Measurements from ENCODE around the gene EML5.

The EML5 gene

GRCh38 chr14:88710709-88711108, 82.0 kb downstream of the EML5 start:
- no peak for DNase-seq (ENCODE audit: low read depth in 2 of 2)

GRCh38 chr14:88707088-88707487, 85.7 kb downstream of the EML5 start:
- no peak for DNase-seq (ENCODE audit: low read depth in 2 of 2)

GRCh38 chr14:88706425-88706824, 86.3 kb downstream of the EML5 start:
- DNase-seq (ENCODE audit: low read depth in 2 of 2): no peak

GRCh38 chr14:88698651-88699050, 94.1 kb downstream of the EML5 start:
- DNase-seq (ENCODE audit: low read depth in 2 of 2): no peak

- DNase-seq (ENCODE audit: low read depth in 2 of 2): no peak
Measured at GRCh38 chr14:88695870-88696269, 96.9 kb downstream of the EML5 start.

- no peak for DNase-seq (ENCODE audit: low read depth in 2 of 2)
Measured at GRCh38 chr14:88688386-88688785, 104.4 kb downstream of the EML5 start.

- DNase-seq (ENCODE audit: low read depth in 2 of 2): no peak
Measured at GRCh38 chr14:88683119-88683518, 109.6 kb downstream of the EML5 start.

GRCh38 chr14:88682495-88683114, 110.1 kb downstream of the EML5 start:
- no peak for DNase-seq (ENCODE audit: low read depth in 2 of 2)

- no peak for DNase-seq (ENCODE audit: low read depth in 2 of 2)
Measured at GRCh38 chr14:88681755-88682494, 110.8 kb downstream of the EML5 start.

GRCh38 chr14:88669346-88669745, 123.4 kb downstream of the EML5 start:
- DNase-seq (ENCODE audit: low read depth in 2 of 2): no peak

- no peak for DNase-seq (ENCODE audit: low read depth in 2 of 2)
Measured at GRCh38 chr14:88668448-88669116, 124.2 kb downstream of the EML5 start.

- DNase-seq (ENCODE audit: low read depth in 2 of 2): peak; percentile 2 to 25
Measured at GRCh38 chr14:88667555-88668273, 125.0 kb downstream of the EML5 start.

GRCh38 chr14:88660056-88660455, 132.7 kb downstream of the EML5 start:
- no peak for DNase-seq (ENCODE audit: low read depth in 2 of 2)

- no peak for DNase-seq (ENCODE audit: low read depth in 2 of 2)
Measured at GRCh38 chr14:88639221-88639620, 153.5 kb downstream of the EML5 start.

GRCh38 chr14:88632512-88632911, 160.2 kb downstream of the EML5 start:
- no peak for DNase-seq (ENCODE audit: low read depth in 2 of 2)

- no peak for DNase-seq (ENCODE audit: low read depth in 2 of 2)
Measured at GRCh38 chr14:88631091-88631490, 161.7 kb downstream of the EML5 start.

GRCh38 chr14:88630565-88630964, 162.2 kb downstream of the EML5 start:
- DNase-seq (ENCODE audit: low read depth in 2 of 2): no peak

GRCh38 chr14:88628462-88628861, 164.3 kb downstream of the EML5 start:
- DNase-seq (ENCODE audit: low read depth in 2 of 2): no peak

GRCh38 chr14:88628033-88628432, 164.7 kb downstream of the EML5 start:
- DNase-seq (ENCODE audit: low read depth in 2 of 2): no peak

- DNase-seq (ENCODE audit: low read depth in 2 of 2): no peak
Measured at GRCh38 chr14:88625671-88626070, 167.1 kb downstream of the EML5 start.

- DNase-seq (ENCODE audit: low read depth in 2 of 2): no peak
Measured at GRCh38 chr14:88621100-88621499, 171.7 kb downstream of the EML5 start.

- no peak for DNase-seq (ENCODE audit: low read depth in 2 of 2)
Measured at GRCh38 chr14:88618476-88618875, 174.3 kb downstream of the EML5 start.

All from stimulated activated CD4-positive, alpha-beta T cell treated with anti-CD3 and anti-CD28 coated beads, Interleukin-1b, Interleukin-23, amount 100 ng/mL, for 4 hours (primary cell).